Astrocyte of the hippocampus (primary cell): ENCODE measurements around the gene RABGAP1L.
"Not testable (repeated sequence)": the region's sequence is repeated elsewhere in the genome, so short reads cannot be mapped to it uniquely, and the experiment has no call there.

ENCODE experiments used
- DNase-seq: peaks from one replicate; pipeline ENCODE4 v3.0.0; 2011; ENCODE audit warnings: low read depth, low spot score

The RABGAP1L gene

GRCh38 chr1:174568551-174568950 lies 409.2 kb downstream of the RABGAP1L start:
- DNase-seq, result no peak

- no peak for DNase-seq
These were observed 409.9 kb downstream of the RABGAP1L start for GRCh38 chr1:174569240-174569639.

- DNase-seq, result no peak
These were observed 413.5 kb downstream of the RABGAP1L start for GRCh38 chr1:174572771-174573170.

GRCh38 chr1:174576120-174576519 lies 416.8 kb downstream of the RABGAP1L start:
- not testable (repeated sequence) for DNase-seq

GRCh38 chr1:174577681-174578080 lies 418.4 kb downstream of the RABGAP1L start:
- DNase-seq, result no peak

- DNase-seq, result peak; percentile 25
These were observed 421.5 kb downstream of the RABGAP1L start for GRCh38 chr1:174580801-174581200.

GRCh38 chr1:174583316-174583715 lies 424.0 kb downstream of the RABGAP1L start:
- no peak for DNase-seq

GRCh38 chr1:174584071-174584470 lies 424.8 kb downstream of the RABGAP1L start:
- DNase-seq, result no peak

- DNase-seq, result not testable (repeated sequence)
These were observed 429.3 kb downstream of the RABGAP1L start for GRCh38 chr1:174588618-174589017.

- no peak for DNase-seq
These were observed 445.9 kb downstream of the RABGAP1L start for GRCh38 chr1:174605198-174605597.

- DNase-seq, result no peak
These were observed 447.2 kb downstream of the RABGAP1L start for GRCh38 chr1:174606471-174606870.

GRCh38 chr1:174617905-174618304 lies 458.6 kb downstream of the RABGAP1L start:
- not testable (repeated sequence) for DNase-seq

GRCh38 chr1:174623324-174624035 lies 464.2 kb downstream of the RABGAP1L start:
- no peak for DNase-seq

- DNase-seq, result peak; percentile 84
These were observed 467.0 kb downstream of the RABGAP1L start for GRCh38 chr1:174626031-174627025.

GRCh38 chr1:174637487-174637886 lies 478.2 kb downstream of the RABGAP1L start:
- DNase-seq, result no peak

- DNase-seq, result no peak
These were observed 480.1 kb downstream of the RABGAP1L start for GRCh38 chr1:174639461-174639860.

- no peak for DNase-seq
These were observed 481.5 kb downstream of the RABGAP1L start for GRCh38 chr1:174640783-174641182.

- no peak for DNase-seq
These were observed 483.1 kb downstream of the RABGAP1L start for GRCh38 chr1:174642393-174642792.

GRCh38 chr1:174643206-174643605 lies 483.9 kb downstream of the RABGAP1L start:
- DNase-seq, result no peak

GRCh38 chr1:174649572-174649971 lies 490.3 kb downstream of the RABGAP1L start:
- not testable (repeated sequence) for DNase-seq

- DNase-seq, result no peak
These were observed 493.4 kb downstream of the RABGAP1L start for GRCh38 chr1:174652569-174653280.

GRCh38 chr1:174654560-174654959 lies 495.2 kb downstream of the RABGAP1L start:
- no peak for DNase-seq
